Measurements from ENCODE around the gene B9D2. TPM values are rescaled to one million over a fixed set of nuclear protein-coding genes. Genes with fewer than 3 reads are reported as not detected.

B9D2 gene
- total RNA-seq, 2 experiments from 2014 or later = 11.6 to 11.7 TPM

- Mint-ChIP-seq H3K4me1 (peaks cover 67% of the 10 kb centered on the region), H3K27me3 (no peaks in the 10 kb centered on the region), H3K4me3 (no peak overlapping the region), H3K27ac (peak overlapping the region; percentile 51), H3K9me3 (no peaks in the 10 kb centered on the region), H3K36me3 (ENCODE audit: low read depth) (peaks cover 60% of the 10 kb centered on the region)
- CTCF ChIA-PET = no interaction called here
- no peak for DNase-seq
- POLR2A ChIA-PET = no interaction called here
Observed at GRCh38 chr19:41330481-41330880, 33.5 kb downstream of the B9D2 start.

- peak overlapping the region; percentile 72 for H3K4me3 Mint-ChIP-seq
- ChIA-PET CTCF (interaction anchor here (0.9 to 1.5 kb wide), 3 partner anchors 23 to 125 kb away, joined by 3 to 7 read pairs (median 3); no protein-coding TSS in a partner anchor), POLR2A (interaction anchor here (0.7 kb wide), 1 partner anchor 11 kb away, joined by 5 read pairs; no protein-coding TSS in a partner anchor)
- H3K9me3 Mint-ChIP-seq = no peaks in the 10 kb centered on the region
- H3K27ac Mint-ChIP-seq = peak overlapping the region; percentile 93
- DNase-seq = no peak
- H3K4me1 Mint-ChIP-seq = peaks cover 69% of the 10 kb centered on the region
- H3K36me3 Mint-ChIP-seq (ENCODE audit: low read depth) = peaks cover 56% of the 10 kb centered on the region
- H3K27me3 Mint-ChIP-seq = no peaks in the 10 kb centered on the region
Observed at GRCh38 chr19:41328842-41329225, 35.1 kb downstream of the B9D2 start.

DNA sequence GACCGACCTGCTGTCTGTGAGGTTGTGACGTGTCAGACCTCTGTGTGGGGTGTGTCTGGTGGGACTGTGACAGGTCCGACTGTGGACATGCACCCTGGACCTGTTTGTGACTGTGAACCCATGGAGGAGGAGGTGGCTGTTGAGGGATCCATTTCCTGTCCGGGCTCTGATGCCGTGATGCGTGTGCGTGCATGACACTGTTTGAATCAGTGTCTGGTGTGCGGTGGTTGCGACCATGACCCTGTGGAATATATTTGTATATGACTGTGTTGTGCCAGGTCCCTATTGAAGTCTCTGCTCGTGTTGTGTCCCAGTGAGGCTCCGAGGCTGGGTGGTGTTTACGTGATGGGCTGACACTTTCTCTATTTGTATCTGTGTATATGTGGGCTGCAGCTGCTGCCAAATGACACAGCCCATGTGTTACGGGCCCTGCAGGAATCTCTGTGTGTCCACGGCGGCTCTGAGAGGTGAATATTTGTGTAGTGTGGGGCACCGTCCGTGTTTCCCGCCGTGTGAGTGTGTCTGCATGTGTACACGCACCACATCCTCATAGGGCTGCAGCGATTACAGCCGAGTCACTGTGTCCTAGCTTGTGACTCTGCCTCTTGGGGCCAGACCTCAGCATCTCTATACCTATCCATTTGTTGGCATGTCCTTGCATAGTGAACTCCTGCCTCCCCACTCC, 35.6 kb downstream of the B9D2 start:
- Mint-ChIP-seq H3K9me3 (no peaks in the 10 kb centered on the region), H3K27me3 (no peaks in the 10 kb centered on the region), H3K27ac (peak overlapping the region; percentile 93), H3K36me3 (ENCODE audit: low read depth) (peaks cover 53% of the 10 kb centered on the region), H3K4me3 (peak overlapping the region; percentile 72), H3K4me1 (peaks cover 66% of the 10 kb centered on the region)
- ChIA-PET CTCF (interaction anchor here (0.9 to 1.5 kb wide), 7 partner anchors 8 to 124 kb away, joined by 3 to 7 read pairs (median 3); no protein-coding TSS in a partner anchor), POLR2A (interaction anchor here (0.7 kb wide), 1 partner anchor 11 kb away, joined by 5 read pairs; no protein-coding TSS in a partner anchor)
- peak; percentile 58 for DNase-seq

GRCh38 chr19:41327576-41328156, 36.3 kb downstream of the B9D2 start:
- no peaks in the 10 kb centered on the region for H3K9me3 Mint-ChIP-seq
- peak overlapping the region; percentile 93 for H3K27ac Mint-ChIP-seq
- peaks cover 69% of the 10 kb centered on the region for H3K4me1 Mint-ChIP-seq
- DNase-seq = peak; percentile 79
- H3K27me3 Mint-ChIP-seq = no peaks in the 10 kb centered on the region
- peak overlapping the region; percentile 72 for H3K4me3 Mint-ChIP-seq
- H3K36me3 Mint-ChIP-seq (ENCODE audit: low read depth) = peaks cover 55% of the 10 kb centered on the region
- ChIA-PET CTCF (interaction anchor here (0.8 to 1.3 kb wide), 8 partner anchors 9 to 243 kb away, joined by 3 to 5 read pairs (median 3); no protein-coding TSS in a partner anchor), POLR2A (interaction anchor here (0.7 kb wide), 1 partner anchor 28 kb away, joined by 4 read pairs; no protein-coding TSS in a partner anchor)

DNA sequence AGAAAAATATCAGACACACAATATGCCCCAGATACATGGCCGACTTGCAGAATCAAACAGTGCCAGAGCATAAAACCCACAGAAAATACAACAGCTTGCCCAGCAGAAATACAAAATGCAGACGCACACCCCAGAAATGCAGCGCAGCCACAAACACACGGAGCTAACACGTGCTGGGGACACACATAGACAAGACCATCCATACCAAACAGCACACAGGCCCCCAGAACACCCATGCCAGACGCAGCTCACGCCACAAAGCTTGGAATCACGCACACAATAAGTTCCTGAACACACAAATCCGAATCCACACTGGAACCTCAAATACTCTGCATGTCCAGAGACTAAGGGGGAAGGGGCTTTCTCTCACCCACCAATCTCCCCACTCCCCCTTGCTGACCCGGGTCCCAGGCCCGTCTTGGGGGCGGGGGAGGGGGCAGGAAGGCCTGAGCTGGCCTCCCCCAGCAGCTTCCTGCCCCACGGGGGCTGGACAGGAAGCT, 36.8 kb downstream of the B9D2 start:
- H3K9me3 Mint-ChIP-seq = no peaks in the 10 kb centered on the region
- ChIA-PET POLR2A (interaction anchor here (0.6 to 0.7 kb wide), 2 partner anchors 28 to 38 kb away, joined by 3 to 4 read pairs; no protein-coding TSS in a partner anchor), CTCF (interaction anchor here (0.8 to 1.6 kb wide), 9 partner anchors 8 to 244 kb away, joined by 3 to 10 read pairs (median 3); no protein-coding TSS in a partner anchor)
- H3K4me1 Mint-ChIP-seq = peaks cover 69% of the 10 kb centered on the region
- H3K4me3 Mint-ChIP-seq = peak overlapping the region; percentile 58
- peak overlapping the region; percentile 89 for H3K27ac Mint-ChIP-seq
- H3K27me3 Mint-ChIP-seq = no peaks in the 10 kb centered on the region
- peaks cover 51% of the 10 kb centered on the region for H3K36me3 Mint-ChIP-seq (ENCODE audit: low read depth)
- no peak for DNase-seq

- no peak for DNase-seq
- Mint-ChIP-seq H3K27me3 (no peaks in the 10 kb centered on the region), H3K36me3 (ENCODE audit: low read depth) (peaks cover 49% of the 10 kb centered on the region), H3K4me3 (peak overlapping the region; percentile 12), H3K4me1 (peaks cover 66% of the 10 kb centered on the region), H3K27ac (peak overlapping the region; percentile 89), H3K9me3 (no peaks in the 10 kb centered on the region)
- CTCF ChIA-PET = interaction anchor here (0.6 to 1.6 kb wide), 3 partner anchors 9 to 894 kb away, joined by 3 to 10 read pairs (median 5); no protein-coding TSS in a partner anchor
- POLR2A ChIA-PET = interaction anchor here (0.6 kb wide), 1 partner anchor 39 kb away, joined by 3 read pairs; no protein-coding TSS in a partner anchor
Observed at GRCh38 chr19:41325947-41326706, 37.8 kb downstream of the B9D2 start.

GRCh38 chr19:41325640-41325946, 38.4 kb downstream of the B9D2 start:
- DNase-seq = no peak
- no peaks in the 10 kb centered on the region for H3K9me3 Mint-ChIP-seq
- H3K27me3 Mint-ChIP-seq = no peaks in the 10 kb centered on the region
- peaks cover 65% of the 10 kb centered on the region for H3K4me1 Mint-ChIP-seq
- peaks cover 47% of the 10 kb centered on the region for H3K36me3 Mint-ChIP-seq (ENCODE audit: low read depth)
- ChIA-PET POLR2A (no interaction called here), CTCF (interaction anchor here (0.6 to 1.7 kb wide), 4 partner anchors 9 to 893 kb away, joined by 3 to 10 read pairs (median 6); no protein-coding TSS in a partner anchor)
- H3K27ac Mint-ChIP-seq = peak overlapping the region; percentile 82
- no peak overlapping the region for H3K4me3 Mint-ChIP-seq

DNA sequence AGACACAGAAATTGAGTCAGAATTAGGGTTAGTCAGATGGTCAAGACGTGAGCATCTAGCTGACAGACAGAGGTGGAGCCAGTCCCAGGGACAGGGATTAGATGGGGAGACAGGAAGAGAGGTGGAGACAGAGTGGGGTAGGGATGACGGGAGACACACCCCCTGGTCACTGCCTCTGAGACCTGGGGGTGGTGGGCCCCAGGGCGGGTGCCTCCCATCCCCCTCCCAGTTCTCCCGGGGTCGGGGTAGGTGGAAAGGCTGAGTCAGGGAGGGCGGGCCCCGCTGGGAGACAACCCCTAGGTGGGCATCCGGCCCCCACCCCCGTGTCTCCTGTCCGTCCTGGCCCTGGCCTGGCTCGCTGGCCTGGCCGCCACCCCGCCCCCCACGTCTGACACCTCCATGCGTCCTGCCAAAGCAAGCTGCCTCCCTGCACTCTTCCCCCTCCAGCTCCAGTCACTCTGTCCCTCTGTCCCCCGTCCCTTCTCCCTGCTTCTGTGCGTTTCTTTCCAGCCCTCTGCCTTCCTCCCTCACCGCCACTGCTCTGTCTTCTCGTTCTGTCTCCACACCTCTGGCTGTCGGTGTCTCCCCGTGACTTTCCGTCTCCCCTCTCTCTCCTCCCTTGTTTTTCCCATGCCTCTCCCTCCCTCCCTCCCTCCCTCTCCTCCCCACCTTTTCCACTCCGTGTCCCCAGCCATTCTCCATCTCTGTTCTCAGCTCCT, 38.9 kb downstream of the B9D2 start:
- no peaks in the 10 kb centered on the region for H3K27me3 Mint-ChIP-seq
- CTCF ChIA-PET = interaction anchor here (0.6 to 1.7 kb wide), 6 partner anchors 10 to 893 kb away, joined by 3 to 10 read pairs (median 4); no protein-coding TSS in a partner anchor
- POLR2A ChIA-PET = no interaction called here
- peak overlapping the region; percentile 30 for H3K4me3 Mint-ChIP-seq
- no peaks in the 10 kb centered on the region for H3K9me3 Mint-ChIP-seq
- H3K4me1 Mint-ChIP-seq = peaks cover 61% of the 10 kb centered on the region
- DNase-seq = no peak
- H3K36me3 Mint-ChIP-seq (ENCODE audit: low read depth) = peaks cover 45% of the 10 kb centered on the region
- H3K27ac Mint-ChIP-seq = peak overlapping the region; percentile 82

DNA sequence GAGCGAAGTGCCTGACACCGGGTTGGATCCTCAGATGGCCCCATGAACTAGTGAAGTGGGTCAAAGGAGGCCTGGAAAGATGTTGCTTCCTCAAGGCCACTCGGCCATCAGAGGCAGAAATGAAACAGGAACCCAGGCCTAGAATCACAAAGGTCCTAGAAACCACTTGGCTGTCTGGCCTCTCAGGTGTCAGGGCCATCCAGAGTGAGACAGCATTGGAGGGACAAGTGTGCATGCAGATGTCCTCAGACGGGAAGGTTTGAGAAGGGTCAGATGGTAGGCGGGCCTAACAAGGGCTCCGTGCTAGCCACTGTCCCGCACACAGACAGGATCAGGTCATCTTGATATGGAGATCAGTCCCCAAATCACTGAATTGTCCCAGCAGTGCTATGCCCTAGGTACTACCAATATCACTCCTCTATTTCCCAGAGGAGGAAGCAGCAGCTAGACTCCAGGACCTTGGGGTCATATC, 39.7 kb downstream of the B9D2 start:
- H3K4me1 Mint-ChIP-seq = peaks cover 61% of the 10 kb centered on the region
- ChIA-PET POLR2A (no interaction called here), CTCF (interaction anchor here (1.0 to 1.7 kb wide), 4 partner anchors 15 to 29 kb away, joined by 3 to 8 read pairs (median 4); no protein-coding TSS in a partner anchor)
- no peaks in the 10 kb centered on the region for H3K27me3 Mint-ChIP-seq
- DNase-seq = no peak
- peak overlapping the region; percentile 81 for H3K27ac Mint-ChIP-seq
- no peaks in the 10 kb centered on the region for H3K9me3 Mint-ChIP-seq
- H3K4me3 Mint-ChIP-seq = no peak overlapping the region
- H3K36me3 Mint-ChIP-seq (ENCODE audit: low read depth) = peaks cover 53% of the 10 kb centered on the region

DNA sequence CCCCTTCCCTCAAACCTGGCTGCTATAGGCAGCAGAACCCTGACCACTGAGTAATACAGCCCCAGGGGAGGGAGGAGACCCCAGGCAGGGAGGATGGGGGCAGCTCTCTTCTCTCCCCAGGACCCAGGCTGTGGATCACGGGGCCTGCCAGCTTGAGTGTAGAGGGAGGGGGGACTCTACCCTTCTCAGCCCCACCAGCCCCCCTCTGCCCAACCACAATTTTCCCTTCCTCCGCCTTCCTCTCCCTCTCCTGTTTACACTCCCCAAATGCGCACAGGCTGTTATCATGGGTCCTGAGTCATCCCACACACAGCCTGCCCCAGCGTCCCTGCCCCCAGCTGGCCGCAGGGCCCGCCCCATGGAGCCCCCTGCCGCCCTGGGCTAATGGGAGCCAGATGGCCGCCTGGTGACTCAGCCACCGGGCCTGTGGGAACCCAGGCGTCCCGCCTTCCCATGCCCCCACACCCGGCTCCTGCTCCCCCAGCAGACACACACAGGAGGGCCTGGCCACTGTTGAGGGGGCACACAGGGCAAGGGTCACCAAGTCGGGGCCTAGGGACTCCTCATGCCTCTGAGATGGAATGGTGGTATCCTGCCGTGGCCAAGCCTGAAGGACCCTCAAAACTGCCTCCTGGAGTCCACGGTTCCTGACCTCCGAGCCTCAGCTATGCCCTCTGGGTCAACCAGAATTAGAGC, 40.4 kb downstream of the B9D2 start:
- Mint-ChIP-seq H3K36me3 (ENCODE audit: low read depth) (peaks cover 52% of the 10 kb centered on the region), H3K4me1 (peaks cover 54% of the 10 kb centered on the region), H3K27ac (peak overlapping the region; percentile 64), H3K27me3 (no peaks in the 10 kb centered on the region), H3K9me3 (no peaks in the 10 kb centered on the region), H3K4me3 (no peak overlapping the region)
- CTCF ChIA-PET = interaction anchor here (1.1 to 1.4 kb wide), 3 partner anchors 15 to 30 kb away, joined by 3 to 5 read pairs (median 3); no protein-coding TSS in a partner anchor
- POLR2A ChIA-PET = interaction anchor here (0.9 kb wide), 1 partner anchor 28 kb away, joined by 3 read pairs; no protein-coding TSS in a partner anchor
- no peak for DNase-seq

- Mint-ChIP-seq H3K9me3 (no peaks in the 10 kb centered on the region), H3K27me3 (no peaks in the 10 kb centered on the region), H3K36me3 (ENCODE audit: low read depth) (peaks cover 50% of the 10 kb centered on the region), H3K4me1 (peaks cover 49% of the 10 kb centered on the region), H3K4me3 (no peak overlapping the region), H3K27ac (peak overlapping the region; percentile 37)
- ChIA-PET POLR2A (interaction anchor here (0.9 kb wide), 1 partner anchor 28 kb away, joined by 3 read pairs; no protein-coding TSS in a partner anchor), CTCF (interaction anchor here (1.1 to 1.2 kb wide), 2 partner anchors 14 to 17 kb away, joined by 3 to 5 read pairs; no protein-coding TSS in a partner anchor)
- no peak for DNase-seq
Observed at GRCh38 chr19:41323023-41323422, 40.9 kb downstream of the B9D2 start.
